ENCODE measurements around the gene CACNA1D. TPM values are rescaled to one million over a fixed set of nuclear protein-coding genes. Genes with fewer than 3 reads are reported as not detected.

CACNA1D gene
- total and polyA plus RNA-seq, 2 donors (not counting 3 experiments of a cell fraction or from before 2014, with no cell fraction given): 0.06 TPM; not detected in 1

GRCh38 chr3:53813229-53813628, 318.8 kb downstream of the CACNA1D start:
- Histone ChIP-seq H2AFZ (ENCODE audit: low read depth, low read length) (no peak overlapping the region), H4K20me1 (replicated peaks; ENCODE audit: control insufficient read depth, extremely low read depth, insufficient read depth, low read length) (no peaks in the 10 kb centered on the region), H3K9me3 (replicated peaks; ENCODE audit: control insufficient read depth, insufficient read depth, low read length) (no peaks in the 10 kb centered on the region), H3K79me2 (ENCODE audit: control insufficient read depth, insufficient read depth, low read length) (no peaks in the 10 kb centered on the region), H3K9me1 (replicated peaks; ENCODE audit: control insufficient read depth, extremely low read depth, insufficient read depth, low read length) (no peaks in the 10 kb centered on the region), H3K4me3 (replicated peaks in 1 of 3; ENCODE audit: insufficient read depth in 1 of 3, low read depth in 1 of 3, low read length in 3 of 3) (no peak overlapping the region), H3K36me3 (ENCODE audit: control insufficient read depth in 2 of 2, extremely low read depth in 1 of 2, insufficient read depth in 2 of 2, low read length in 2 of 2) (no peaks in the 10 kb centered on the region), H3K27ac (ENCODE audit: insufficient read depth, low read depth, low read length) (no peak overlapping the region), H3K27me3 (ENCODE audit: control insufficient read depth in 2 of 2, insufficient read depth in 2 of 2, low read length in 2 of 2) (no peaks in the 10 kb centered on the region), H3K4me2 (ENCODE audit: insufficient read depth, low read length) (no peak overlapping the region), H3K9ac (replicated peaks; ENCODE audit: extremely low read depth, insufficient read depth, low read length) (no peak overlapping the region), H3K4me1 (ENCODE audit: control insufficient read depth, extremely low read depth, insufficient read depth, low read length) (no peaks in the 10 kb centered on the region)
- no peak for TF ChIP-seq EZH2 (IDR thresholded peaks at IDR 0.05; ENCODE audit: borderline replicate concordance, low read depth, low read length, severe bottlenecking)
- TF ChIP-seq POLR2AphosphoS5 (IDR thresholded peaks at IDR 0.05; ENCODE audit: insufficient read depth, low read depth, low read length): no peak
- no peak for TF ChIP-seq MAX (IDR thresholded peaks at IDR 0.05; ENCODE audit: insufficient read depth, insufficient read length)
- no peak for TF ChIP-seq GATA2 (IDR thresholded peaks at IDR 0.05; ENCODE audit: insufficient read depth, insufficient read length, low read depth, low read length)
- TF ChIP-seq JUN (IDR thresholded peaks at IDR 0.05; ENCODE audit: borderline replicate concordance, insufficient read depth, insufficient read length, low read depth): no peak
- TF ChIP-seq POLR2A (IDR thresholded peaks at IDR 0.05; ENCODE audit: low read depth, low read length): no peak
- TF ChIP-seq FOS (IDR thresholded peaks at IDR 0.05; ENCODE audit: borderline replicate concordance, insufficient read depth, low read length): no peak
- no peak for TF ChIP-seq CTCF (IDR thresholded peaks at IDR 0.05; ENCODE audit: extremely low read depth in 1 of 2, insufficient read depth in 1 of 2, low read depth in 1 of 2, low read length in 2 of 2)
- no peak for TF ChIP-seq MYC (IDR thresholded peaks at IDR 0.05; ENCODE audit: low read depth, low read length)
- ChIA-PET POLR2A (no interaction called here), CTCF (no interaction called here)
- intact Hi-C loops (cut with micrococcal nuclease): no loop called here
- FAIRE-seq (no peak), DNase-seq (ENCODE audit: low read depth, low spot score) (no peak)
- dilution Hi-C loops (cut with MboI; ENCODE audit: extremely low pct_ligation_motif_present, low sequenced_read_pairs): no loop called here
- no TSS peak for BruUV-seq (replicated peaks)
